GM21381 (cell line): ENCODE results near the gene ADNP.
"Not testable (repeated sequence)": the region's sequence is repeated elsewhere in the genome, so short reads cannot be mapped to it uniquely, and the experiment has no call there.

Experiments
- ATAC-seq: cut with Tn5 transposase; IDR thresholded peaks from one replicate; pipeline ENCODE4 v1.9.1; 2021; ENCODE audit warnings: mild to moderate bottlenecking, moderate library complexity; ENCODE audit not compliant: unreplicated experiment

The ADNP gene

DNA sequence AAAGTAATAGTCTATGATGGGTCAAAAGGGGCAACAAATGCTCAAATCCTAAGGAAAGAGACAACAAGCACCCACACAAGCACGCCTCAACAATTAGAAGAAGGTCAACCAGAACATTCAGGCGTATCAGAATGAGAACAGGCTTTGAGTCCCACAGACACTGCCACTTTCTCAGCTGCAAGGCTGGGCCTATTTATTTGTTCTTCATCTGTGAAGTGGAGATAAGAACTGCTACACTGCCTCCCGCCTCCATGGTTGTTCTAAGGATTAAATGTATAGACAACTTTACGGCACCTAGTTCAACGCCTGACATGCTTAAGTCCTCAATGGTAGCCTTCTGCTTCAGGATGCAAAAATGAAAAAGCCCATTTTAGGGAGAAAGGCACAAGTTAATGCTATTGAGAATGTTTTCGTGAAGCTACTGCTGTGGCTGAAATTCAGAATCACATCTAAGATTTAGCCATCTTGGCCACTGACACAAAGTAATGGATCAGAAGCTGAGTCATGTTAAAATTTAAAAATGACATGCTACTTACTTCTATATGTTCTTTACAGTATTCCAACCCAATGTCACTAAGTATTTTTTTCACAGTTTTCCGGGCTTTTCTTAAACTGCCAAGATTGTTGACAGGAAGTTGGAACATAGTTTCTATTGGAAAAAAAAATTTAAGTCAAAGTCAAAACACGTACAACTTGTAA lies 27.7 kb downstream of the ADNP start:
- no peak for ATAC-seq

DNA sequence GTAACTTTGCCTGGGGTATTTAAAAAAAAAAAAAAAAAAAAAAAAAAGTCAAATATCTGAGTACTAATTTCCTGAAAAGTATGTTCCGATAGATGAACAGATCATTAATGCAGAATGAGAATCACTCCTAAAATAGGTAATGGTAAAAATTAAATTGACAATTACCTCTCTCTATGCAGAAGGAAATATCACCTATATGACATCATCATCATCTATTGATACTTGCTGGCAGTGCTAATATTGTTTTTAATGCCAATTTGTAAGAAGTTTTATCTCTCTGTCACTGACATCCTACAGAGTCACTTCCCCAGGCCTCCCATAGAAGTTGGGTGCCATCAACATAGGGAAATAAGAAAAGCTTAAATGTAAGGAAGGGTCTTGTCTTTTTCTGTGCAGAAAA lies 29.9 kb downstream of the ADNP start:
- ATAC-seq: no peak

DNA sequence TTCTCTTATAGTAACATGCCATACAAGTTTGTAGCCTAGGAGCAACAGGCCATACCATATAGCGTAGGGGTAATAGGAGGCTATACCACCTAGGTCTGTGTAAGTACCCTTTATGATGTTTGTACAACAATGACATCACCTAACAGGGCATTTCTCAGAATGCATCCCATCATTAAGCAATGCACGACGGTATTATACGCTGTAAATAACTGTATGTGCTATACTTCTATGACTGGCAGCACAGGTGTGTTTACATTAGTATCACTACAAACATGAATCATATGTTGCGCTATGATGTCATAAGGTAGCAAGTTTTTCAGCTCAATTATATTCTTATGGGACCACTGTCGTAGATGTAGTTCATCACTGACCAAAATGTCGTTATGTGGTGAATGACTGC lies 31.0 kb downstream of the ADNP start:
- ATAC-seq: no peak

DNA sequence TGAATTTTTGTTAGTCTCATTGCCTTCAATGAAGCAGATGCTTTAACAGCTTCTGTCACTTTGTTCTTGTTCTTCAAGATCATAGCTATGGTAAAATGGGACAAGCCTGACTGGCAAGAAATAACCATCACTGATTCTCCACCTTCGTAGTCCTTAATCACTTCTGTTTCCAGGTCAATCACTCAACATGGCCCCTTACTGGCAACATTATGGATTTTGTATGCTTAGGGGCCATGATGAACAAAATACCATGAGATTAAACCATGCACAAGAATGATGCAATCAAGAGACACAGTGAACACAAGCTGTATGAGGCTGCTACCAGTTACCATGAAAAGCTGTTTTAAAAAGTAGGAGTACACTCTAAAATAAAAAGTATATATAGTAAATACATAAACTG lies 32.8 kb downstream of the ADNP start:
- no peak for ATAC-seq

DNA sequence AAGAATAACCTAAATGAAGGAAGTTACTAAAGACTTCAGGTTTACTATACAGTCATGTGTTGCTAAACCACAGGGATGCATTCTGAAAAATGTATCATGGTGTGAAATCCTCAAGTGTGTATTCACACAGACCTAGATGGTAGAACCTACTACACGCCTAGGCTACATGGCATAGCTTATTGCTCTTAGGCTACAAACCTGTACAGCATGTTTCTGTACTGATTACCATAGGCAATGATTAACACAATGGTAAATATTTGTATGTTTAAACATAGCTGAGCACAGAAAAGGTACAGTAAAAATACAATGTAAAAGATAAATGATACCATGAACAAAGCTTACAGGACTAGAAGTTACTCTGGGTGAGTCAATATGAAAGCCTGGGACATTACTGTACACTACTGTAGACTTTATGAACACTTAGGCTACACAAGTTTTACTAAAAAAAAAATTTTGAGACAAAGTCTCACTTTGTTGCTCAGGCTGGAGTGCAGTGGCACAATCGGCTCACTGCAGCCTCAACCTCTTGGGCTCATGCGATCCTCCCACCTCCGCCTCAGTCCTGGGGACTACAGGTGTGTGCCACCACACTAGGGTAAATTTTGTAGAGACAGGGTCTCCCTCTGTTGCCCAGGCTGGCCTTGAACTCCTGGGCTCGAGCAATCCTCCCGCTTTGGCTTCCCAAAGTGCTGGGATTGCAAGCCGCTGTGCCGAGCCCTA lies 36.0 kb downstream of the ADNP start:
- no peak for ATAC-seq

DNA sequence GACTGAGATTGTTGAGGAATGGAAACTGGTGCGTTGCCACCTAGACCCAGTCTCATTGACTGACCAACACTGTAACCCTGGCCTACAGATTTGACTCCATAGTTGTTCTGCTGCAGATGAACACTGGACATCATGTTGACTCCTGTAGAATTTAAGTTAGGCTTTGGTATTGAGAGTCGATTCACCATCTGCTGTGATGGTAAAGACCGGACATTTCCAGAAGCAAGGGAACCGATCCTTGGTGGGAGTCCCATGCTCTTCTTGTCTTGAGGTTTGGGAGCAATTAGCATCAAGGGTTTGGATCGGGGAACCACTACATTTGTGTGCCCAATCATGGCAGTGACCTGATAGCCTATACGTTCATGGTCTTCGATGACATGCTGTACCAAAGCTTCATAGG lies 37.6 kb downstream of the ADNP start:
- no peak for ATAC-seq

DNA sequence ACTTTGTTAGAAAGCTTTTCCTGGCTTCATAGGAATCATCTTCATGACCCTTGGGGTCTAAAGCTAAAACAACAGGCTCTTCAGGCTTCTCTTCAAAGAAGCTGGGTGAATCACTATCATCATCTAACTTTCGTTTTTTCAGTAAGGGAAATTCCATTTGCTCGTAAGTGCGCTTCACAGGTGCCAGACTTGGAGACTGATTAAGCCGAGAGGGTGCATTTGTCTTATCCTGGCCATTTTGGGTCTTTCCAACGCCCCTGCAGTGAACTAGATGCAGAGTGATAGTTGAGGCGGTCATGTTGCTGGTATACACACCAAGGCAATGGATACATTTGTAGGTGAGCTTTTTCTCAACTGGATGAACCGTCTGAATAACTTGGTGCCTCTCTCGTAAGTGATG lies 38.8 kb downstream of the ADNP start:
- ATAC-seq: no peak

DNA sequence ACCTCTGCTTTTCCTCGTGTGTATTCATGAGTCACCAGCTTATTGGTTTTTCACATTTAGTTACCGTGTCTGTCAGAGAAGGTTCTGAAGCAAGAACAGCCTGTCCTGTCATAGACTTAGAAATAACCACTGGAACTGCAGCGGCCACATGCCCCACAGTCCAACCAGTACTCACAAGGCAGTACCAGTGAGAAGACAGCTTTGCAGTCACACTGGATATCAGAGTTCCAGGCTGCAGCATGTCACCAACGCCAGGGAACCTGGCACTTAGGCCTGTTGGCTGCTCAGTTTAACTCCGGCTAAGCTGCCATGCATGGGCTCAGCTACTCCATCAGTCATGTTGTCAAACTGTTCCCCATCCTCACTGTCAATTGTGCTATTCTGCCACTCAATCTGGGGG lies 40.1 kb downstream of the ADNP start:
- ATAC-seq: no peak

DNA sequence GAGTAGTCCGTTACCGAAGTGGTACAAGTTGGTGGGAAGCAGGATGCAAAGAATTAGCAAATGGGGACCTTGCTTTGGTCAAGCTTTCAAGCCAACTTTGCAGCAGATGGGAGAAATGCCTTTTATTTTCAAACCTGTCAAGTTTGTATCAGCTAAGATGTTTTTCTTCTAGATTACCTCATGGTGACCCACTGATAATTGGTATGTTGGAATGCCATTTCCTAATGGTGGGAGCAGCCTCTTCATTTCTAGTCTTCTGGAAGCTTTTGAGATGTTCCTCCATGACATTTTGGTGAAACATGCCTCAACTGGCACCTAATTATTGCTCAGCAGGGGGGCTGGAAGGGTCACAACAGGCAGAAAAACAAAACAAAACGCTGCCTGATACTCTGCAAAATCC lies 43.7 kb downstream of the ADNP start:
- ATAC-seq: no peak

DNA sequence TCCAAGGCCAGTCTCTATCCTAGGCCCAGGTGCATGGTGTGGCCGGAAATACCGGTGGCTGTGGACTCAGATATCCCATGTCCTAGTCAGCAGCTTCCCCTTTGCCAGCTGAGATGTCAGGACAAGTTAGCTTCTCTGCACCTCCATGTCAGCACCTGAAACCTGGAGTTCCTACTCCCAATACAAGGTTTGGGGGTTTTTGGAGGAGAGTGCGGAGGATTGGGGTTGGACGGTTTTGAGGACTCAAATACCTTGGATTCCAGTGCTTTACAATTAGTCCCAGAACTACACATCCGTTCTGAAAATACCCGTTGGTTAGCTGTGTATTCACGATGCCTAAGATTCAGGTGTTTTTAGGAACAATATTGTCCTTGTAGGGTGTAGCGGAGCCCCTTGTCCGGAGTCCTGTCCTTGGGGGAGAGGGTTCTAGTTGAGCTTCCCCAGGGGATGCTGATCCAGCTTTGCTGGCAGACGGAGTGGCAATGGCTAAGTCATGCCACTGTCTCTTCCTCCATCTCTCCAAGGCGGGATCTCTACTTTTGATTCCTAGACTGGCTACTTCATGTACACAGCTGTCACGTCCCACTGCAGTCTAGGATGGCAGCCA lies 45.0 kb downstream of the ADNP start:
- ATAC-seq: no peak

DNA sequence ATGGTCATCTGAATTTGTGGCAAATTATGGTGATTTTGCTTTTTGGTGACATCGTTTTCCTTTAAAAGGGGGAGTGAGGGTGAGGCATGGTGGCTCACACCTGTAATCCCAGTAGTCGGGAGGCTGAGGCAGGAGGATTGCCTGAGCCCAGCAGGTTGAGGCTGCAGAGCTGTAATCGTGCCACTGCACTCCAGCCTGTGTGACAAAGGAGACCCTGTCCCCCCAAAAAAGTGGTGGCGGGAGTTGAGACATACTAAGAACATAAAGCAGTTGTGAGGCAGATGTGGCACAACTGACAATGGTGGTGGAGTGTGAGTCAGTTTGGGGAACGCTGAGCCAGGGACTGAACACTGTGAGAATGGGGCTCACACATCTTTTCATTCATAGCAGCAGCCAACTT lies 45.5 kb downstream of the ADNP start:
- no peak for ATAC-seq

DNA sequence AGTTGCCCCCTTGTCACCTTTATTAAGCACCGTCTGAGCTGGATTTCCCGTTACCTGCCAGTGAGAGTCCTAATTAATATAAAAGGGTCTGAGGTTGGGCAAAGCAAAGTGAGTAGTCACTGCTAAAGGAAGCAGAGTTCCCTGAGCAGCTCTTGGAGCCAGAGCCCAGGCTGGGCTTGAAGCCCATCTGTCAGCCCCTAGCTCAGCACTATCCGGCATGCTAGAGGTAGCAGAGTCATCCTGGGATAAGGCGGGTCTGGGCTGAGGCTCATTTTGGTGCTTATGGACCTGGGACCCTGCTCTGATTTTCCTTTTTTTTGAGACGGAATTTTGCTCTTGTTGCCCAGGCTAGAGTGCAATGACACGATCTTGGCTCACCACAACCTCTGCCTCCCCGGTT lies 46.2 kb downstream of the ADNP start:
- ATAC-seq: no peak

DNA sequence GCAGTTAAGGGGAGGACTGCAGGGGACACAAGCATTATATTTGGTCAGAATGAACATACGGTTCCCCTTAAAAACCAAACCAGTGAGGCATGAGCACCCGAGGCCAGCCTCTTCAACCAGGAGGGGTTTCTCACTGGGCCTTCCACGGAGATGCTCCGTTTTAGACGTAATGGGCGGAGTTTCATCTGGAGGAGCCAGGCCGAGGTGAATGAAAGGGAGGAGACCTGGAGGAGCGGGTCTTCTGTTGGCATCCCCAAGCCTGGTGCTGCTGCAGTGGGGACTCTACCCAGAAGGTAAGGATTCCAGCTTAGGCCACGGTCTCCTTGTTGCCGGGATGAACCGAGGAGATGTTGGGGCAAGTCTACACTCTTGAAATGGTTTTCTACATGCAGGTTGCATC lies 47.4 kb downstream of the ADNP start:
- no peak for ATAC-seq

DNA sequence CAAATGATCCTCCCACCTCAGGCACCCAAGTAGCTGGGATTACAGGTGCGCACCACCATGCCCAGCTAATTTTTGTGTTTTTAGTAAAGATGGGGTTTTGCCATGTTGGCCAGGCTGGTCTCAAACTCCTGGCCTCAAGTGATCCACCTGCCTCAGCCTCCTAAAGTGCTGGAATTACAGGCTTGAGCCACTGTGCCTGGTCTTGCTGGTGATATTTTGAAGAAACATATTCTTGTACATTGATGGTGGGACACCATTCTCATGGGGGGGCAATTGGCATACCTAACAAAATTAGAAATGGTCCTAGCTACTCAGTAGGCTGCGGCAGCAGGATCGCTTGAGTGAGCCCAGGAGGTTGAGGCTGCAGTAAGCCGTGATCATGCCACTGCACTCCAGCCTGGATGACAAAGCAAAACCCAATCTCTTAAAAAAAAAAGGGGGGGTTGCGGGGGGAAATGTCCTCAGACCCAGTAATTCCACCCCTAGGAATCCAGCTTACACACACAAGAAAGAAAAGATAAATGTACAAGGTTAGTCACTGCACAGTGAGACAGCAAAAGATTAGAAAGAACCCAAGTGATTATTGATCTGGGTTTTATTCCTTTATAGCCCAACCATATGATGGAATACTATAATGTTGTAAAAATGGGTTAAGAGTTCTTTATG lies 49.3 kb downstream of the ADNP start:
- not testable (repeated sequence) for ATAC-seq

DNA sequence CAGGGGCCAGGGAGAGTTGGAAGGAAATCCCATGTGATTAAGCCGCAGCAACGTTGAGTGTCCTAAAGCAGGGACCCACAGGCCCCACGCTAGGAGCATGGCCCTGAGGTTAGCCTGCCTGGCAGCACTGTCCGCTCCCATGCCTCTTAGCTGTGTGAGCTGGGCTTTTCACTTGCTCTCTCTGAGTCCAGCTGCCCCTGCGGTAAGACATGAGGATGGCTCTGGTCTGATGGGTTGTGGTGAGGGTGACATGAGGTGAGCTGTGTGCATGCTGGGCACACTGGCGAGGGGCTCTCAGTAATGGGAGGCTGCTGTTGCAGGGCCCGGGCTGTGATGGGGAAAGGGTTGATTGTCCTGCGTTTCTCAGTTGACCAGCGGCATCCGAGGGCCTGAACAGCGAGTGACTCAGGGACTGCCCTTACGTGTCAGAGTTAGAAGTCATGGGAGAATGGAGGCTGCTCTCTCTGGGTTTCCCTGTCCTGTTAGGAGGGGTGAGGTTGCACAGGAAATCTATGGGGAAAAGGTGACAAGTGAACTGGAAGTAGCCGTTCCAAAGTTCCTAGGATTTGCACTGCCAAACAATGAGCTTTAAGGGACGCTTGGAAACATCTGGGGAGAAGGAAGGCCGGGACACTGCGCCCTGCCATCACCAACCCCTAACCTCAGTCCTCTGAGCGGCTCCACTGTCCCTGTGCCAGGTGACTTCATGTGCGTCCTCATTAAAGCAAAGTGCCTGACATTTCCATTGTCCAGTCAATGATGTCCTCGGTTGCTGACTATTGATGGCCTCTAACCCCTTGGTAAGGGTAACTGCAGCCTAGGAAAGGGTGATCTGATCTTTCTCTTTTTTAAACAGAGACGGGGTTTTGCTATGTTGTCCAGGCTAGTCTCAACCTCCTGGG lies 51.3 kb downstream of the ADNP start:
- ATAC-seq: no peak

DNA sequence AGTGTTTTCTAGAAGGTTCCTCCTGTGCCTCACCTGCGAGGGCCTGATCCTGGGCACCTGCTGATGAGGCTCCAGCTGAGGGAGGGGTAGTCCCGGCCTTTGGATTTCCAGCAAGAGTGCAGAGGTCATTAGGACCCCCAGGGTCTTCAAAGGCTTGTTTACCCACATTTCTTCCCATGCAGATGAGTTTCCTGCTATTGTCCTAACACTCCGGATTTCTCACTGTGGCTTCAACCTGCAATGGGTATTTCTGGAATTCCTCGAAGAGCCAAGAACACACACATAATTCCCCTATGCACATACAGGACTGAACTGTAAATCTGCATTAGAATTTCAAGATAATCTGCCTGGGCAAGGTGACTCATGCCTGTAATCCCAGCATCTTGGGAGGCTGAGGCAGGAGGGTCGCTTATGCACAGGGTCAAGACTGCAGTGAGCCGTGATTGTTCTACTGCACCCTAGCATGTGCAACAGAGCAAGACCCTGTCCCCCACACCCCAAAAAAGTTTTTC lies 53.9 kb downstream of the ADNP start:
- ATAC-seq: no peak

DNA sequence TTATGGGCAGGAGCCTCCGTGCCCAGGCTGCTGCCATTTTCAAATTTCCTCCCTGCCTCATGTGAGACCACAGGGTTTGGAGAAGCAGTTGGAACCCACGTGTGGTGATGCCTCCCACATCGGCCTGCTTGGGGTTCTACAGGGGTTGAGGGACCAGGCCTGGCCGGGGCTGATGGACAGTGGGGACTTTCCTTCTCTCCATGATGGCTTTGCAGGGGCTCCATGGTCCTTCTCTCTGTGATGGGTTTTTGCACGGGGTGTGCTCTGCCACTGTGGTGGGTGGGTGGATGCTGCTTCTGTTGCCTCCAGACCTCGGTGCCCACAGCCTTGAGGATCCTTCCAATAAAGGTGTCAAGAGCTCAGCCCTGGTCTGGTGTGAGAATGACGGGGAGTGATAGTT lies 54.4 kb downstream of the ADNP start:
- no peak for ATAC-seq

DNA sequence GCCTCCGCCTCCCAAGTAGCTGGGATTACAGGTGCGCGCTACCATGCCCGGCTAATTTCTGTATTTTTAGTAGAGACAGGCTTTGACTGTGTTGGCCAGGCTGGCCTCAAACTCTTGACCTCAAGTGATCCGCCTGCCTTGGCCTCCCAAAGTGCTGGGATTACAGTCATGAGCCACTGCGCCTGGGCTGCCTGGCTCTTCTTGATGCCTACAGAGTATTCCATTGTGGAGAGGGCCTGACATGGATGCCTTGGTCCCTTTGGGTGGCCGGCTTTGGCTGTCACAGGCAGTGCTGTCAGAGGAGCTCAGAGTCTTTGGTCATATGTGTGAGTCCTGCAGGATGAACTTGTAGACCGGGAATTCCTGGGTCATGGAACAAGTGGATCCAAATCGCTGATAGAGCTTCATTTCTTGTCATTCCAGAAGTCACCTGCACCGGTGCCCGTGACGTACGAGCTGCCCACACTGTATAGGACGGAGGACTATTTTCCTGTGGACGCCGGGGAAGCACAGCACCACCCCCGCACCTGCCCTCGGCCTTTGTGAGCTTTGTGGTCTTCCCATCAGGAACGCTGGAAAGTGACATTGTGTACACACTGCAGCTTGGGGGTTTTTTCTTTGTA lies 55.1 kb downstream of the ADNP start:
- no peak for ATAC-seq

DNA sequence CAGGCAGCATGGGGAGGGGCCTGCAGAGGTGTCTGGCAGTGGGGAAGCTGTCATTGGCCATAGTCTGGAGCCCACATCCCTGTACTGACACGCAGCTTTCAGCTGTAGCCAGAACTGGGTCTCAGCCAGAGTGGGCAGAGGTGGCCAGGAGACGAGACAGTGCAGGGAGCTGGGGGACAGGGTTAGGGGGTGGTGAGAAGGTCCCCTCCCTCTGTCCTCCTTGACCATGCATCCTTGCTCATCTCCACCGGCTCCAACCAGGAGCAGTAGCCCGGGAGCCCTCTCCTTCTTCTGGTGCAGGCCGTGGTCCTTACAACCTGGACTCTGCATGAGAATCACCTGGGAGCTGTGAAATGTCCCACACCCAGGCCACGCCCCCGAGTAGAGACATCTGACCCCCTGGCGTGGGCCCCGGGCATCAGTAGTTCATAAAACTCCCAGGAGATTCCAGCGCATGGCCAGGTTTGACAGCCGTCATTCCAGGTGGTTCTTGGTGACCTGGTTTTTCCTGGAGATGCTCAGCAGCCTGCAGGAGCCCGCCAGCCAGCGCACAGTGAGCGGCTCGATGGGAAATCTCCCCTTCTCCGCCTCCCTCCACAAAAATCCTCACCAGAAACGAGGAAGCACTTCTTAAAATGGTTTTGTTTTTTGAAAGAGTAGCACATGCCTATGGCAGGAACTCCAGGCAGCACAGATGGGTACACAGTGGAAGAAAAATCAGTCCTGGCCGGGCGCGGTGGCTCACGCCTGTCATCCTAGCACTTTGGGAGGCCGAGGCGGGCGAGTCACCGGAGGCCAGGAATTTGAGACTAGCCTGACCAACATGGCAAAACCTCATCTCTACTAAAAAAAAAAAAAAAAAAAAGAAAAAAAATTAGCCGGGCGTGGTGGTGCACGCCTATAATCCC lies 56.2 kb downstream of the ADNP start:
- no peak for ATAC-seq
